Heart left ventricle (tissue), 13 donors: ENCODE data around the gene RIPPLY1.

Source experiments
- POLR2A ChIP-seq, 2 donors: fragments of 450-650 bp; IDR thresholded peaks; one replicate each; pipeline ENCODE4 v1.6.1; 2017; ENCODE audit warnings: antibody characterized with exemption in 2 of 2, mild to moderate bottlenecking in 2 of 2, moderate library complexity in 2 of 2
- TF ChIP-seq, protein P1 (sequence below), 12 donors: fragments of 200-600 bp; sonication (generic) in 4 of 12; IDR thresholded peaks; one replicate each; pipeline versions ENCODE4 v1.5.0 to v1.8.0; 2018 to 2022; ENCODE audit warnings: antibody characterized with exemption in 12 of 12, mild to moderate bottlenecking in 5 of 12
- donor health status: ischemic (EF 13 %, LVEDD 7.1; RV severe dilation, severe dysfunction).
- donor health status: DM: no; HTN: yes; CAD: no.
- donor health status: DM: no; HTN: no; CAD: no.
- donor health status: ischemic (EF 25% LVEDD 6.9; RV normal size, moderate dysfunction).
- donor health status: ischemic (EF 25% LVEDD 5.7; RV mildly dilated, moderate dysfunction).
- donor health status: ischemic (EF 35%, LVEDD 5.7; RV mildly dilated, moderate dysfunction).
- donor health status: nonischemic (EF 11% LVEDD 7.7; RV severe dilation, severe dysfunction).
- donor health status: DM: yes; HTN: yes; CAD: no.
- donor health status: PGD.
- donor health status: ischemic (EF 29% LVEDD 5.4; RV normal size, mild dysfunction).
- donor health status: nonischemic (EF 23%, LVEDD 6.1; RV moderate dilation, normal function).

DNA sequence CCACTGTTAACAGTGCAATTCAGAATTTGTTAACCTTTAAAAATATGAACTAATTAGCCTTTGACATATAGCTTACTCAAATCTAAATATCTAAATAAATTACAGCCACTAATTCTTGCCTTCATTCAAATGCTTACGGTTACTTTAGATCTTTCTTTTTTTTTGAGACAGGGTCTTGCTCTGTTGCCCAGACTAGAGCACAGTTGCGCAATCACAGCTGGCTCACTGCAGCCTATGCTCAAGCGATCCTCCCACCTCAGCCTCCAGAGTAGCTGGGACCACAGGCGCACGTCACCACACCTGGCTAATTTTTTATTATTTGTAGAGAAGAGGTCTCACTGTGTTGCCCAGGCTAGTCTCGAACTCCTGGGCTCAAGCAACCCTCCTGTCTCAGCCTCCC is 48.1 kb upstream of the RIPPLY1 start:
- TF ChIP-seq, protein P1, sequence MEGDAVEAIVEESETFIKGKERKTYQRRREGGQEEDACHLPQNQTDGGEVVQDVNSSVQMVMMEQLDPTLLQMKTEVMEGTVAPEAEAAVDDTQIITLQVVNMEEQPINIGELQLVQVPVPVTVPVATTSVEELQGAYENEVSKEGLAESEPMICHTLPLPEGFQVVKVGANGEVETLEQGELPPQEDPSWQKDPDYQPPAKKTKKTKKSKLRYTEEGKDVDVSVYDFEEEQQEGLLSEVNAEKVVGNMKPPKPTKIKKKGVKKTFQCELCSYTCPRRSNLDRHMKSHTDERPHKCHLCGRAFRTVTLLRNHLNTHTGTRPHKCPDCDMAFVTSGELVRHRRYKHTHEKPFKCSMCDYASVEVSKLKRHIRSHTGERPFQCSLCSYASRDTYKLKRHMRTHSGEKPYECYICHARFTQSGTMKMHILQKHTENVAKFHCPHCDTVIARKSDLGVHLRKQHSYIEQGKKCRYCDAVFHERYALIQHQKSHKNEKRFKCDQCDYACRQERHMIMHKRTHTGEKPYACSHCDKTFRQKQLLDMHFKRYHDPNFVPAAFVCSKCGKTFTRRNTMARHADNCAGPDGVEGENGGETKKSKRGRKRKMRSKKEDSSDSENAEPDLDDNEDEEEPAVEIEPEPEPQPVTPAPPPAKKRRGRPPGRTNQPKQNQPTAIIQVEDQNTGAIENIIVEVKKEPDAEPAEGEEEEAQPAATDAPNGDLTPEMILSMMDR (IDR thresholded peaks at IDR 0.05), result no peak
- TF ChIP-seq POLR2A (IDR thresholded peaks at IDR 0.05), result no peak
